DOHH2 (cell line): ENCODE measurements around the gene TNIP3.

Source experiments
- H3F3A ChIP-seq: fragments of 200-600 bp; sonication (generic), shearing (Covaris generic); 2 replicates; pipeline ENCODE4 v1.6.0; 2016; ENCODE audit warnings: antibody characterized with exemption, mild to moderate bottlenecking; ENCODE audit not compliant: control insufficient read depth, insufficient read depth
- H3K27ac ChIP-seq: fragments of 200-600 bp; sonication (generic); 2 replicates; pipeline ENCODE4 v1.5.1; 2014; ENCODE audit warnings: low read depth, mild to moderate bottlenecking, low read length, moderate library complexity
- H3K27me3 ChIP-seq: fragments of 200-600 bp; sonication (generic); 2 replicates; pipeline ENCODE4 v1.6.1; 2014; ENCODE audit warnings: mild to moderate bottlenecking, low read length, mixed read lengths; ENCODE audit not compliant: control insufficient read depth
- H3K36me3 ChIP-seq: fragments of 200-600 bp; sonication (generic); 2 replicates; pipeline ENCODE4 v1.6.1; 2014; ENCODE audit warnings: mild to moderate bottlenecking, low read length, moderate library complexity, mixed read lengths; ENCODE audit not compliant: control insufficient read depth
- H3K4me1 ChIP-seq: fragments of 200-600 bp; sonication (generic); 2 replicates; pipeline ENCODE4 v1.6.1; 2014; ENCODE audit warnings: mild to moderate bottlenecking, low read length, mixed read lengths; ENCODE audit not compliant: control insufficient read depth
- H3K4me2 ChIP-seq: fragments of 200-600 bp; sonication (generic); 2 replicates; pipeline ENCODE4 v1.6.0; 2014; ENCODE audit warnings: mild to moderate bottlenecking, low read length, moderate library complexity
- H3K4me3 ChIP-seq: fragments of 200-600 bp; sonication (generic); 2 replicates; pipeline ENCODE4 v1.5.1; 2014; ENCODE audit warnings: mild to moderate bottlenecking, low read length, mixed read lengths
- H3K79me2 ChIP-seq: fragments of 200-600 bp; sonication (generic); 2 replicates; pipeline ENCODE4 v1.6.1; 2014; ENCODE audit warnings: mild to moderate bottlenecking, low read length, mixed read lengths; ENCODE audit not compliant: control insufficient read depth
- H3K9me2 ChIP-seq: fragments of 200-600 bp; sonication (generic); replicated peaks from 2 replicates; pipeline ENCODE4 v1.6.1; 2014; ENCODE audit warnings: mild to moderate bottlenecking, low read length, mixed read lengths; ENCODE audit not compliant: control insufficient read depth
- H3K9me3 ChIP-seq: fragments of 200-600 bp; sonication (generic); 2 replicates; pipeline ENCODE4 v1.6.1; 2014; ENCODE audit warnings: antibody characterized with exemption, low read length, mixed read lengths; ENCODE audit not compliant: control insufficient read depth, insufficient read depth
- H4K20me1 ChIP-seq: fragments of 200-600 bp; sonication (generic); 2 replicates; pipeline ENCODE4 v1.6.0; 2014; ENCODE audit warnings: low read depth, mild to moderate bottlenecking, antibody characterized with exemption, low read length, moderate library complexity; ENCODE audit not compliant: control insufficient read depth, insufficient read depth
- CTCF ChIP-seq: fragments of 200-600 bp; sonication (generic); IDR thresholded peaks from one replicate; pipeline ENCODE4 v1.5.1; 2014; ENCODE audit warnings: antibody characterized with exemption, mild to moderate bottlenecking, low read depth, low read length; ENCODE audit not compliant: poor library complexity, severe bottlenecking
- EZH2phosphoT487 ChIP-seq: fragments of 200-600 bp; sonication (generic); IDR thresholded peaks from 2 replicates; pipeline ENCODE4 v1.6.1; 2017; ENCODE audit warnings: borderline replicate concordance, mild to moderate bottlenecking, antibody characterized with exemption, low read length, moderate library complexity, mixed read lengths

The TNIP3 gene

DNA sequence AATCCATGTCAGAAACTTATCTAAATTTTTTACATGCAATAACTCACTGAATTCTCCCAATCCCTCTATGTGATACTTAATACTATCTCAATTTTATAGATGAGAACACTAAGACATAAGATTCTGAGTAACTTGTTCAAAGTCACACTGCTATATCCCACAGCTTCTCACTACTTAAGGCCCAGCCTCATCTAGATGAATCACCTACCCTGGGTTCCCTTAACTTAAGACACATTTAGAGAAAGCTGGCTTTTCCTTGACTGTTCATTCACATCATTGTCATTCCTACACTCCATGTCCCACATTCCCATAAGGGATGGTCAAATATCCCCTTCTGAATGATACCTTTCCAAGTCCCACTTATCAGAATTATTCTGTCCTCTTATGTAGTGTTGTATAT, 21.0 kb downstream of the TNIP3 start:
- TF ChIP-seq EZH2phosphoT487 = no peak
- TF ChIP-seq CTCF = no peak
- Histone ChIP-seq H3K9me3 (no peaks in the 10 kb centered on the region), H3K4me3 (no peak overlapping the region), H3F3A (no peaks in the 10 kb centered on the region), H3K4me2 (no peak overlapping the region), H3K27me3 (no peaks in the 10 kb centered on the region), H3K4me1 (peaks cover 3% of the 10 kb centered on the region; the same call in 1 of the 2 replicates), H3K9me2 (no peaks in the 10 kb centered on the region), H3K79me2 (no peaks in the 10 kb centered on the region), H3K36me3 (no peaks in the 10 kb centered on the region), H4K20me1 (no peaks in the 10 kb centered on the region), H3K27ac (no peak overlapping the region)

- no peaks in the 10 kb centered on the region for H3K36me3 ChIP-seq
- H3K79me2 ChIP-seq = no peaks in the 10 kb centered on the region
- TF ChIP-seq CTCF = no peak
- no peak for TF ChIP-seq EZH2phosphoT487
- no peak overlapping the region for H3K4me3 ChIP-seq
- no peak overlapping the region for H3K27ac ChIP-seq
- no peaks in the 10 kb centered on the region for H3K9me2 ChIP-seq
- no peaks in the 10 kb centered on the region for H4K20me1 ChIP-seq
- H3K4me2 ChIP-seq = no peak overlapping the region
- H3F3A ChIP-seq = no peaks in the 10 kb centered on the region
- H3K9me3 ChIP-seq = no peaks in the 10 kb centered on the region
- H3K27me3 ChIP-seq = no peaks in the 10 kb centered on the region
- peaks cover 3% of the 10 kb centered on the region; the same call in 1 of the 2 replicates for H3K4me1 ChIP-seq
Measured at GRCh38 chr4:121140716-121141460, 23.2 kb downstream of the TNIP3 start.

- H3K4me2 ChIP-seq = no peak overlapping the region
- no peaks in the 10 kb centered on the region for H3K36me3 ChIP-seq
- no peak overlapping the region for H3K27ac ChIP-seq
Measured at GRCh38 chr4:121139533-121140222, 24.4 kb downstream of the TNIP3 start.

More at GRCh38 chr4:121139533-121140222, 24.4 kb downstream of the TNIP3 start:
- H3K79me2 ChIP-seq = no peaks in the 10 kb centered on the region
- TF ChIP-seq CTCF = no peak
- no peak for TF ChIP-seq EZH2phosphoT487
- no peak overlapping the region for H3K4me3 ChIP-seq
- H4K20me1 ChIP-seq = no peaks in the 10 kb centered on the region
- no peaks in the 10 kb centered on the region for H3K9me2 ChIP-seq
- no peaks in the 10 kb centered on the region for H3K27me3 ChIP-seq
- no peaks in the 10 kb centered on the region for H3F3A ChIP-seq
- no peaks in the 10 kb centered on the region for H3K9me3 ChIP-seq
- H3K4me1 ChIP-seq = peaks cover 3% of the 10 kb centered on the region; the same call in 1 of the 2 replicates
